NCI-H146 (cell line): ENCODE results near the gene LYSMD1.

Experiments used
- DNase-seq: peaks from one replicate; lab custom pipeline; 2025; lab: John Stamatoyannopoulos, UW

The LYSMD1 gene

GRCh38 chr1:151137789-151138188 is 27.9 kb downstream of the LYSMD1 start:
- no peak for DNase-seq

- DNase-seq = no peak
These were observed 30.0 kb downstream of the LYSMD1 start for GRCh38 chr1:151135433-151136385.

GRCh38 chr1:151134991-151135390 is 30.7 kb downstream of the LYSMD1 start:
- DNase-seq = no peak

- no peak for DNase-seq
These were observed 31.3 kb downstream of the LYSMD1 start for GRCh38 chr1:151134396-151134795.

GRCh38 chr1:151133018-151133806 is 32.5 kb downstream of the LYSMD1 start:
- no peak for DNase-seq

- no peak for DNase-seq
These were observed 33.2 kb downstream of the LYSMD1 start for GRCh38 chr1:151132335-151133017.

- no peak for DNase-seq
These were observed 33.9 kb downstream of the LYSMD1 start for GRCh38 chr1:151131701-151132334.

- DNase-seq = peak; percentile 74
These were observed 34.6 kb downstream of the LYSMD1 start for GRCh38 chr1:151130987-151131586.

GRCh38 chr1:151128800-151129199 is 36.9 kb downstream of the LYSMD1 start:
- DNase-seq = no peak

GRCh38 chr1:151124763-151125403 is 40.8 kb downstream of the LYSMD1 start:
- no peak for DNase-seq

GRCh38 chr1:151113877-151114276 is 51.8 kb downstream of the LYSMD1 start:
- no peak for DNase-seq
